Uterus (tissue), 4 donors: ENCODE measurements around the gene MANEA. TPM values are rescaled to one million over a fixed set of nuclear protein-coding genes. Genes with fewer than 3 reads are reported as not detected.

ENCODE experiments used
- DNase-seq, 2 donors: peaks; one replicate each; pipeline ENCODE4 v3.0.0-alpha.2; 2019 to 2020
- H3K27ac ChIP-seq, 2 donors: fragments of 200-600 bp; sonication (generic); 1 replicate in 1 of 2; 2 replicates in 1 of 2; pipeline ENCODE4 v1.5.1; 2016 to 2018
- H3K27me3 ChIP-seq, 2 donors: fragments of 200-600 bp; sonication (generic); one replicate each; pipeline ENCODE4 v1.5.1; 2018 to 2019; ENCODE audit warnings: control low read depth in 1 of 2
- H3K36me3 ChIP-seq, 2 donors: fragments of 200-600 bp; sonication (generic); one replicate each; pipeline ENCODE4 v1.5.1; 2019; ENCODE audit warnings: control low read depth in 1 of 2
- H3K4me1 ChIP-seq, 2 donors: fragments of 200-600 bp; sonication (generic); one replicate each; pipeline ENCODE4 v1.5.1; 2018 to 2019; ENCODE audit warnings: control low read depth in 1 of 2
- H3K4me3 ChIP-seq, 2 donors: fragments of 200-600 bp; sonication (generic); 1 replicate in 1 of 2; 2 replicates in 1 of 2; pipeline ENCODE4 v1.5.1; 2018 to 2019; ENCODE audit warnings: mild to moderate bottlenecking in 1 of 2
- H3K9me3 ChIP-seq, 2 donors: fragments of 200-600 bp; sonication (generic); one replicate each; pipeline ENCODE4 v1.5.1; 2019; ENCODE audit warnings: control low read depth in 1 of 2
- CTCF ChIP-seq, 4 experiments: fragments of 200-600 bp in 2 of 4; fragments of 450-650 bp in 2 of 4; sonication (generic) in 2 of 4; IDR thresholded peaks; one replicate each; pipeline ENCODE4 v1.5.1; 2016 to 2019; ENCODE audit warnings: antibody characterized with exemption in 4 of 4, mild to moderate bottlenecking in 2 of 4, moderate library complexity in 1 of 4
- POLR2A ChIP-seq, 2 donors: fragments of 450-650 bp; IDR thresholded peaks; one replicate each; pipeline ENCODE4 v1.6.1; 2016; ENCODE audit warnings: antibody characterized with exemption in 2 of 2, mild to moderate bottlenecking in 1 of 2, moderate library complexity in 1 of 2
- intact Hi-C: fragments of 100-400 bp; cut with DNase I; formaldehyde crosslinking; loops from one replicate; pipeline ENCODE4 v1.15.1; 2023; ENCODE audit warnings: low total_unique reads
- total RNA-seq, 4 donors: library from RNA; depleted of rRNA in 3 of 4; stranded (reverse); fragments of >200 nt in 3 of 4; gene quantifications; one replicate each; pipeline versions ENCODE4 v1.1.0 to v1.2.4, GENCODE V29; 2014 to 2023
- donor health status: DM: yes; HTN: yes; CAD: no.

MANEA gene
- total RNA-seq, 4 donors from 2014 or later = 7.4 to 30.5 (median 10.7) TPM

- DNase-seq = no peak
- Histone ChIP-seq H3K9me3 (no peaks in the 10 kb centered on the region), H3K4me1 (no peaks in the 10 kb centered on the region), H3K27me3 (no peaks in the 10 kb centered on the region), H3K36me3 (no peaks in the 10 kb centered on the region), H3K4me3 (no peak overlapping the region), H3K27ac (no peak overlapping the region)
- TF ChIP-seq CTCF (IDR thresholded peaks at IDR 0.05) = no peak
- no peak for TF ChIP-seq POLR2A (IDR thresholded peaks at IDR 0.05)
- intact Hi-C loops = no loop called here
Measured at GRCh38 chr6:95636552-95637431, 59.5 kb downstream of the MANEA start.

- Histone ChIP-seq H3K27ac (no peak overlapping the region), H3K36me3 (no peaks in the 10 kb centered on the region), H3K4me1 (no peaks in the 10 kb centered on the region), H3K9me3 (peaks cover 0 to 3% of the 10 kb centered on the region in 2 donors), H3K27me3 (no peaks in the 10 kb centered on the region), H3K4me3 (no peak overlapping the region)
- DNase-seq = no peak
- intact Hi-C loops = no loop called here
- TF ChIP-seq POLR2A (IDR thresholded peaks at IDR 0.05) (no peak), CTCF (IDR thresholded peaks at IDR 0.05) (no peak)
Measured at GRCh38 chr6:95648636-95649035, 71.3 kb downstream of the MANEA start.

GRCh38 chr6:95649451-95649850, 72.1 kb downstream of the MANEA start:
- H3K27me3 ChIP-seq = no peaks in the 10 kb centered on the region
- TF ChIP-seq CTCF (IDR thresholded peaks at IDR 0.05) = no peak
- no peak overlapping the region for H3K4me3 ChIP-seq
- H3K4me1 ChIP-seq = no peaks in the 10 kb centered on the region
- peaks cover 0 to 3% of the 10 kb centered on the region in 2 donors for H3K9me3 ChIP-seq
- intact Hi-C loops = no loop called here
- H3K36me3 ChIP-seq = no peaks in the 10 kb centered on the region
- no peak for DNase-seq
- H3K27ac ChIP-seq = no peak overlapping the region

GRCh38 chr6:95654176-95654575, 76.8 kb downstream of the MANEA start:
- Histone ChIP-seq H3K36me3 (no peaks in the 10 kb centered on the region), H3K4me1 (no peaks in the 10 kb centered on the region), H3K27me3 (no peaks in the 10 kb centered on the region), H3K4me3 (no peak overlapping the region), H3K27ac (no peak overlapping the region), H3K9me3 (no peaks in the 10 kb centered on the region)
- intact Hi-C loops = no loop called here
- TF ChIP-seq CTCF (IDR thresholded peaks at IDR 0.05) = no peak
- TF ChIP-seq POLR2A (IDR thresholded peaks at IDR 0.05) = no peak
- no peak for DNase-seq

- Histone ChIP-seq H3K4me1 (no peaks in the 10 kb centered on the region), H3K27me3 (no peaks in the 10 kb centered on the region), H3K4me3 (no peak overlapping the region), H3K9me3 (no peaks in the 10 kb centered on the region), H3K27ac (no peak overlapping the region), H3K36me3 (no peaks in the 10 kb centered on the region)
- no peak for TF ChIP-seq POLR2A (IDR thresholded peaks at IDR 0.05)
- TF ChIP-seq CTCF (IDR thresholded peaks at IDR 0.05) = no peak
- intact Hi-C loops = no loop called here
- DNase-seq = no peak
Measured at GRCh38 chr6:95658886-95659285, 81.6 kb downstream of the MANEA start.
